GM19395 (cell line): ENCODE results near the gene C1QL1.
"Not testable (repeated sequence)": the region's sequence is repeated elsewhere in the genome, so short reads cannot be mapped to it uniquely, and the experiment has no call there.

Source experiments
- ATAC-seq: cut with Tn5 transposase; IDR thresholded peaks from one replicate; pipeline ENCODE4 v1.9.1; 2021; ENCODE audit warnings: mild to moderate bottlenecking, moderate library complexity; ENCODE audit not compliant: unreplicated experiment

Gene C1QL1

DNA sequence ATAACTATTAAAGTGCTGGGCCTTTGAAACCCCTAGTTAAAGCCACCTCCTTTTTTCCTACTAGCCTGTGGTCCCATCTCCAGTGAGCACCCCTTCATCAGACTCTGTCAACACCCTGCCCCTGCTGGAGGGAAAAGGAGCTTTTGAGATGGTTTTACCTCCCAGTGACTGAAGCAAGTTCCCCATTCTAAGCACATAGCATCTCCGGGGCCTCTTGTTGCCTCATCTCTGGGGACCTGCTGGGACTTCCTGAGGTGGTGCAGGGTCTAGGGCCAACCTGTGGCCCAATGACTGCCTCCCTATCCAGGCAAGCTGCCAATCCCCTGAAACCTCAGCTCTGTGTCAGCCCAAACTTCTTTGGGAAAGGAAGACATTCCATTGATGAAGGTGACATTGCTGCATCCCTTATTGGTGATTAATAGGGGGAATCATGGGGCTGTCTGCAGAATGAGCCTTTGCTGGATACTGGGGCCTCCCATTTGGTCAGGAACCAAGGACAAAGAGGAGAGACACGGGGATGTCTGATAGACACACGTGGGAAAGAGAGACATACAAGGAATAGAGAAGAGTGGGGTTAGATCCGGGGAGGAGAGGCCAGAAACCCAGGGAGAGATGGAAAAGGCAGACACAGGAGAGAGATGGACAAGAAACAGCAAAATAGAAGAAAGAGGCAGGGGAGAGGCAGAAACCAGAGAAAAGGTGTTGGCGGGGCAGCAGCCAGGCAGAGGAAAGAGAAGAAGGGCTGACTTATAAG, 2.4 kb downstream of the C1QL1 start:
- no peak for ATAC-seq

DNA sequence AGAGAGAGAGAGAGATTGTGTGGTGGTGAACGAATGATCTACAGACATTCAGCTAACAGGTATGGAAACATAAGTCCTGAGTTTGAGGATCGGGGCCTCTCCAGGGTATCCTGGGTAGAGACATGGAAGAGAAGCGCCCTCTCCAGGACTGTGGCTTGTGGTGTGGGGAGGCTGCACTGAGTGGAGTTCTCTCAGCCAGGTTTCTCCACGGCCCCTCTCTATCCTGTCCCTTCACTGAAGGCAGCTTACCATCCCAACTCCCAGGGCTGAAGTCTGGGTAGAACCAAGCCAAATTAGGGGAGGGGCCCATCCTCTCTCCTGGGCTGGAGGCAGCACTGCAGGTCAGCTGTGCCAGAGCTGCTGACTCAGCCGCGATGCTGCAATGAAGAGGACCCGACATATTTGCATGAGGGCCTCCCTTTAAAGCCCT, 6.2 kb downstream of the C1QL1 start:
- no peak for ATAC-seq

DNA sequence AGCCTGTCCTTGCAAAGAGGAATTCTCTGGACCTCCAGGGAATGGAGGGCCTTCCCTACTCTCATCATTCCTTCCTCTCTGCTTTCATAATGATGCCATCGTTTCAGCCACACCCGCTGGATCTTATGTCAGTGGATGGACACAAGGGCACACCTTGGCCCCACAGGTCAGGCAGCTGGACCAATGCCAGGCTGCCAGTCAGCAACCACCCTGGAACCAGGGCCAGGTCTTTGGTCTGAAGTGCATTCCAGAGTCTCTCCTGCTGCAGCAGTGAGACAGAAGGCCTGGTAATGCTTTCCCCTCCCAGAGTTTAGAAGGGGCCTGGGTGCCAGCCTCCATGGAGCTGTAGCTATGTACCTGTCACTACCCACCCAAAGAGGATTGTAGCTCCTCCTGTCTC, 7.4 kb downstream of the C1QL1 start:
- ATAC-seq = no peak

DNA sequence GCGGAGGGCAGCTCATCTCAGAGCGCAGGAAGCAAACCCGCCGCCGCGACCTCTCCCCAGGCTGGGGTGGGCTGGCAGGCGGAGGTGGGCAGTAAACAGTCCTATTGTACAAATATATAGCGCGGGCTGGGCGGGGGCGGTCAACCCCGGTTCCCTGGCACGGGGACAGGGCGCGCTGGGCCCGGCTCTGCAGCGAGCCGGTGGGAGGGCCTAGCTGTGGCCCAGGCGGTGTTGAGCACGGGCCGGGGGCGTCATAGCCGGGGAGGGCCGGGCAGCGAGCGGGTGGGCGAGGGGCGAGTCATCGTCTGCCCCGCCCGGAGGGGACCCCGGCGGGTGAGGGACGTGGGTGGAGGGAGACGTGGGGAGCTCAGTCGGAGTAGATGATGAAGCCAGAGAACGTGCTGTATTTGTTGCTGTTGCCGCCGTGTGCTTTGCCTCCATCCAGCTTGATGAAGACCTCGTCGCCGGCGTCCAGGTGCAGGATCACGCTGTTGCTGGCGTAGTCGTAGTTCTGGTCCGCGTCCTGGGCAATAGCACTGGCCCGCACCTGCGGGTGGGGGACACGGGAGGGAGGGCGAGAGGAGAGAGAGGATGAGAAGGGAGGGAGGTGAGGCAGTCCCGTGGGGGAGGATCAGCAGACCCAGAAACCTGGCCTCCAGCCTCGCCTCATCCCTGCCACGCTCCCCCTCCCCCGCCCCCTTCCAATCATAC, 8.1 kb downstream of the C1QL1 start:
- ATAC-seq = no peak

DNA sequence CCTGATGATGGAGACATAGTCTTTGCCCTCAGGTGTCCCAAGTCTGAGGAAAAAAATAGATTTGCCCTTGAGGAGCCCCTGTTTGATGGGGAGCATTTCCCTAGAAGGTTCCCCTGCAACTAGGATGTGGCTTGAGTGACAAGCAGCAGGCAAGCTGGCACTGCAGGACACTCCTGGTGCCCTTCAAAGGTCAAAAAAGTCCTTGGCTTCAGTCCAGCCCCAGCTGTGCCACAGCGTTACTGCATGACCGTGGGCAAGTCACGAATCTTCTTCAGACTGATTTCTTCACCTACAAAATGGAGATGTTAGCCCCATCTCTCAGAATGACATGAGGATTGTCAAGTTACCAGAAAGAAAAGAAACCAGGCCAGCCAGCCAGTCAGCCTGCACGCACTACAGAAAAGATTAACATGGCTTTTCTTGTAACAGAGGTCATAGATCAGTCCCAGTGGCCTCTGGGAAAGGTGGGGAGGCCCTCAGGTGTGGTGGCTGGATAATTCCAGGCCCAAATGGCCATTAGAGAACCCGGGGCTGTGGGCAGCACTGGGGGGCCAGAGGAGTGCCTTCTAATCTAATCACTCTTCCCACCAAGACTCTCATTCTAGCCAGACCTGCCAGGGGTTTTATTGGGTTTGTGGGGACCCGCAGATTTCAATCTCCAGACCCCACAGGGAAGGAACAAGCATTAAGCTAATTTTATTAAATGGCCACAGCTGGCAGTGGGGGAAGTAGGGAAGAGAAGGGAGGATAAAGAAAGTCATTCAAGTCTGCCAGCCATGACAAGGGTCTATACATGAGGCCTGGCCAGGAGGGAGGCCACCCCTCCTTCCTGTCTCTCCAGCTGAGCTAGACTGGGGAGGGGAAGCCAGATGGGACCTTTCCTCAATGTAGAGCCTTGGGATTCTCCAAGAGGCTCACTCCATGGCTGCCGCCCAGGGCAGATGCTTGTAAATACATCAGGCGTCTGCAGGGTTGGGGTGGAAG, 10.8 kb downstream of the C1QL1 start:
- ATAC-seq = no peak

DNA sequence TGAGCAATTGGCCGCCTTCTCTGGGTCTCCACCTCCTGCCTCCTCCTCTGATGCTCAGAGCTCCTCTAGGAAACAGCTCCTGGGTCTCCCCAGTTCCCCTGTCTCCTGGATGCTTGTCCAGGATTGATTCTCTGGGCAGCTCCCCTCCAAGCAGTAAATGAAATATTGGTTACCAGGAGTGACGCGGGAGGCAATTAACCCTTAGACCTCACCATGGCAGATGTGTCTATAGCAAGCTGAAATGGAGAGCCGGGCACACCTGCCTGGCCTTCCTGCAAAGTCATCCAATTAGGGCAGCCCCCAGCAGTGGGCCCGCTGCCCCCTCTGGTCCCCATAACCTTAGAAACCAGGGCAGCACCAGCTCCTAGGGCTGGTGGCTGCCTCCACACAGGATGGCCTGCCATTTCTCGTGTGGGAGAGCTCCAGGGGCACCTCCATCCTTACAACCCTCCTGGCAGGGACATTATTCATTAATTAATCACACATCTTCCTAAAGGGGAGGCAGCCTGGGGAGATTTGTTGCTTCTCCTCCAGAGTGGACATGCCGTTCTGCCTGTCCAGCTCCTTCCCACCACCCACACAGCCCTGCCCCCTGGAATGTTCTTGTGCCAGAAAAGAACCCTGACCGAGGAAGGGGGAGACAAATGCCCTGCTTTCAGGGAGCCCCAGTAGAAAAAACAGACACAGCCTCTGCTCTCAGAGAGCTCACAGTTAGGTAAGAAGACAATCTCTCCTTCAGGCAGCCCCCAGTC, 12.3 kb downstream of the C1QL1 start:
- ATAC-seq = no peak

- ATAC-seq = no peak
Observed at GRCh38 chr17:44952946-44953475, 15.1 kb downstream of the C1QL1 start.

- no peak for ATAC-seq
Observed at GRCh38 chr17:44948315-44948795, 19.7 kb downstream of the C1QL1 start.

- peak; percentile 94 for ATAC-seq
Observed at GRCh38 chr17:44947461-44948314, 20.4 kb downstream of the C1QL1 start, which contains the start of gene KIF18B. Gene KIF18B (minus strand): TSS chr17:44947773. CDS start chr17:44936344, 11,429 bp downstream.

DNA sequence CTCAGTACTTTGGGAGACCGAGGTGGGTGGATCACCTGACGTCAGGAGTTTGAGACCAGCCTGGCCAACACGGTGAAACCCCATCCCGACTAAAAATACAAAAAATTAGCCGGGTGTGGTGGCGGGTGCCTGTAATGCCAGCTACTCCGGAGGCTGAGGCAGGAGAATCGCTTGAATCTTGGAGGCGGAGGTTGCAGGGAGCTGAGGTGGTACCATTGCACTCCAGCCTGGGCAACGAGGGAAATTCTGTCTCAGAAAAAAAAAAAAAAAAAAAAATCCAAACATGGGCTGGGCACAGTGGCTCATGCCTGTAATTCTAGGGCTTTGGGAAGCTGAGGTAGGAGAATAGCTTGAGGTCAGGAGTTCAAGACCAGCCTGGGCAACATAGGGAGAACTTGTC, 22.5 kb downstream of the C1QL1 start:
- not testable (repeated sequence) for ATAC-seq

GRCh38 chr17:44942456-44942855, 25.6 kb downstream of the C1QL1 start:
- ATAC-seq = no peak

DNA sequence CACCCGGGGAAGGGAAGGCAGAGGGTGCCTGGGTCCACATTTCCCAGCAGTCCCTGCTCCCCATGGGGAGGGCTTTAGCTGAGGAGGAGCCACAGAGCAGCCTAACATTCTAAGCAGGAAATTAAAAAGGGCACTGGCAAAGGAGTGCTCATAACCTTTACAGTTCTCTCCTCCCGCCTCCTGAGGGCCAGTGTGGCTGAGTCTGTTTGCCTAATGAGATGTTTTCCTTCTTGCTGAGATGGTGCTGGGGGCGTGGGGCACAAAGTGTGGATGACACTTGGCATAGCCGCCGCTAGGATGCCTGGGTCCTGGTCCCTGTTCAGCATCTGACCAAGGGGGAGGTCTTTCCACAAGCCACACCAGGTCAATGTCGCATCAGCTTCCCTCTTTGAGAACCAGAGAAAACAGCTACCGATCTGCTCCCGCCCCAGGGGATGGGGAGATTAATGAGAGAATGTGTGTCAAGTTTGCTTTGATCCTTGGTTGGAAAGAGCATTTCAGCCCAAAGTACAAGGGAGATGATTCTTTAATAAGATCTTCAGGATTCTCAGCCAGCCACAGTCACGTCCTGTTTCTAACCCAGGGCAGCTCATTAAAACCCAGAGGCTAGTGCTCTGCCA, 26.3 kb downstream of the C1QL1 start:
- ATAC-seq = no peak

GRCh38 chr17:44940768-44941167, 27.3 kb downstream of the C1QL1 start:
- ATAC-seq = no peak

DNA sequence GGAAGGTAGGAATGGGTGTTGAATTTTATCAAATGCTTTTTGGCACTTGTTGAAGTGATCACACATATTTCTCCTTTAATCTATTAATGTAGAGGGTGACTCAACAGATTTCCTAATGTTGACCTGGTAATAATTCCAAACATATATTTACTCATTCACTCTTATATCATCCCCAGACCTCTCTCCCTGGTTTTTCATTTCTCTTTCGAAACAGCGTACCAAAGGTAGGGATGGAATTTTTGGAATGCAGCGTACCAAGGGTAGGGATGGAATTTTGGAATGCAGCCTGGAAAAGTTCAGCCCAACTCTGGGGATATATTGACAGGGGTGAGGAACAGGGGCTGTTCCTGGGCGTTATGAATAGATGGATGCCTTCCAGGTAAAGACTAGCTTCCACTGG, 27.8 kb downstream of the C1QL1 start:
- no peak for ATAC-seq

DNA sequence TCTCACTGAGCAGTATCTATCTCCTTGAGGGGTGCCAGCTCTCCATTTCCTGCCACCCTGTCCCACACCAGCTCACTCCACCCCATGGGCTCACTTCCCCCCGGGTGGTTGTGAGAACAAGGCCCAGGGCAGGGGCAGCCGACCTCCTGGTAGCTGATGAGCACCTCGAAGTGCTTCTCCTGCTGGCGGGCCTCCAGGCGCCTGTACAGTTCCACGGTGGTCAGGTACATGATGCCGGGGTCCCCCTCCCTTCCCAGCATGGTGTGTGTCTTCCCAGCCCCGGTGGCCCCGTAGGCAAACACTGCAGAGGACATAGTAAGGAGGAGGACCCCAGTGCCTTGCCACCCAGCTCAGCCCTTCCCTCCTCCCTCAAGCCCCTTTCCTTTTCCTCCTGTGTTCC, 33.0 kb downstream of the C1QL1 start:
- no peak for ATAC-seq

GRCh38 chr17:44934745-44935105, 33.4 kb downstream of the C1QL1 start:
- ATAC-seq = no peak

DNA sequence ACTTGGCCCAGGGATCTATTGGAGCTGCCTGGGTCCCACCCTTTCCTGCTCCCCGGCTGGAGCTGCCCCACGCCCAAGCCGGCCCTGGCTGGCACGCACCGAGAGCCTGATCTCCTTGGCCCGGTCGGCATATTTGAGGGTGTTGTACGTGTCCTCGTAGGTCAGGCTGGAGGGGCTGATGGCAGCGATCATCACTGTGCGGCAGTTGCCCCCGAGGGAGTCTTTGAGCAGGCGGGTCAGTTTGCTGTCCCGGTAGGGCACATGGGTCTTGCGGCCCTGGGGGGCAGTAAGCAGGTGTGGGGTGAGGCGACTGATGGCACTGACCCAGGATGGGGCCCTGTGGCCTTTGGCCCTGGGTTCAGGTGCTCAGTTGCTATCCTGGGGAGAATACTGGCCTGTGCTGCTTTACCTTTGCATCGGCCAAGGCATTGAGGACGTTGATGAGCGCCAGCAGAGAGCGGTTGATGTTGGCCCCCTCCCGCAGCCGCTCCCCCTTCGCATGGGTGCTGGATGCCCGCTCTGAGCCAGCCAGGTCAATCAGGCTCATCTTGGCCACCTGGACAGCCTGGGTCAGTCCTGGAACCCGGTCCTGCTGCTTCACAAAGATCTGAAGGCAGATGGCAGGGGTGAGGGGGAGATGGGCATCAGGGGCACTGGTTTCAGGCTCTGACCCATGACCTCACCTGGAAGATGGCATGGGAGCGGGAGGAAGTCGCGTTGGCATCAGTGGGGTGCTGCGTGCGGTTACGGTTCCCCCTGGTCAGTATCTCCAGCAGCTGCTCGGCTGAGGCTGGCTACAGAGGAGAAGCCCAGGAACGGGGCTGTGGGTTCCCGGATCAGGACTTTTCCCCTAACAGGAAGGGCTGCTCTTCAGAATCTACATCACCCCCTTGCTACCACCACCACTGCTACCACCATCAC, 34.0 kb downstream of the C1QL1 start:
- ATAC-seq = no peak

DNA sequence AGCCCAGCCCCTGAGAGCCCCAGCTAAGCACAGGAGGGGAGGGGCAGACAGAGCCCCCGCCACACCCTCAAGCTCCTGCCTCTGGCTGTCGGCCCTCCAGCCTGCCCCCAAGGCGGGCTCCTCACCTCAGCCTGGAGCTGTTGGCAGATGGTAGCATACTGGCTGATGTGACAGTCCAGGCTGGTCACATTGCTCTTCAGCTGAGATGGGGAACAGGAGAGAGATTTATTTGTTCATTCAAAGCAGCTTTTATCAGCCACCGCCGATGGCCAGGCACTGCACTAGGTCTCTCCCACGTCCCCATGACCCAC, 35.4 kb downstream of the C1QL1 start:
- no peak for ATAC-seq
